ENCODE results near the gene TCF7L1.

TCF7L1 gene

GRCh38 chr2:85221067-85221691, 88.0 kb downstream of the TCF7L1 start:
- no peak for DNase-seq (ENCODE audit: low read depth in 3 of 3, low spot score in 1 of 3)

DNA sequence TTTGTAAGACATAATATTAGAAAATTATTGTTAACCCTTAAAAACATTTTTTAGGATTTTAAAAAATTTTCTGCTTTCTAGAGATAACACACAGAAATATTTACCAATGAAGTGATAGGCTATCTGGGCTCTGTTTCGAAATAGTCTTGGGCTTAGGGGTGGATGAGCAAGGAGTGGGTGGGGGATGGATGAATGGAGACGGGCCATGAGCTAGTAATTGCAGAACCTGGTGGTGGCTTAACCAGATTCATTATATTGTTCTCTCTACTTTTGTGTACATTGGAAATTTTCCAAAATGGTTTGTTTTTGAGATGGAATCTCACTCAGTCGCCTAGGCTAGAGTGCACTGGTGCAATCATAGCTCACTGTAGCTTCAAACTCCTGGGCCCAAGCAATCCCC, 89.6 kb downstream of the TCF7L1 start:
- no peak for DNase-seq (ENCODE audit: low read depth in 3 of 3, low spot score in 1 of 3)

GRCh38 chr2:85226783-85227182, 93.6 kb downstream of the TCF7L1 start:
- no peak for DNase-seq (ENCODE audit: low read depth in 3 of 3, low spot score in 1 of 3)

GRCh38 chr2:85230679-85231467, 97.7 kb downstream of the TCF7L1 start:
- no peak for DNase-seq (ENCODE audit: low read depth in 3 of 3, low spot score in 1 of 3)

DNA sequence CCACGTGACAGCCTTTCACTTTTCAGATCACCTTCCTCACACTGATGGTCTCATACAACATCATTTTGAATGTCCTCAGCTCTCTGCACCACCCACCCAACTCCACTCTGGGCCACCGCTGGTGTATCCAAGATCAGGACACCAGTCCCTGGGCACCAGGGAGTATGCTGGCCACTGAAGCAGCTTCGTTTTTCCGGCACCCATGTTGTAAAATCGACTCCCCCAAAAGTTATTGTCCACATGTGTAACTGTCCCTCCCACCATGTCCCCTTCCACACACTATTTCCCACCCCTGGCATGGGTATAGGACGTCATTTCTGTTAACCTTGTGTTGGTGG, 98.2 kb downstream of the TCF7L1 start:
- DNase-seq (ENCODE audit: low read depth in 3 of 3, low spot score in 1 of 3), result no peak

- no peak for DNase-seq (ENCODE audit: low read depth in 3 of 3, low spot score in 1 of 3)
These were observed 98.8 kb downstream of the TCF7L1 start for GRCh38 chr2:85231952-85232351.

GRCh38 chr2:85234868-85235267, 101.7 kb downstream of the TCF7L1 start:
- no peak for DNase-seq (ENCODE audit: low read depth in 3 of 3, low spot score in 1 of 3)

GRCh38 chr2:85235281-85235680, 102.1 kb downstream of the TCF7L1 start:
- no peak for DNase-seq (ENCODE audit: low read depth in 3 of 3, low spot score in 1 of 3)

DNA sequence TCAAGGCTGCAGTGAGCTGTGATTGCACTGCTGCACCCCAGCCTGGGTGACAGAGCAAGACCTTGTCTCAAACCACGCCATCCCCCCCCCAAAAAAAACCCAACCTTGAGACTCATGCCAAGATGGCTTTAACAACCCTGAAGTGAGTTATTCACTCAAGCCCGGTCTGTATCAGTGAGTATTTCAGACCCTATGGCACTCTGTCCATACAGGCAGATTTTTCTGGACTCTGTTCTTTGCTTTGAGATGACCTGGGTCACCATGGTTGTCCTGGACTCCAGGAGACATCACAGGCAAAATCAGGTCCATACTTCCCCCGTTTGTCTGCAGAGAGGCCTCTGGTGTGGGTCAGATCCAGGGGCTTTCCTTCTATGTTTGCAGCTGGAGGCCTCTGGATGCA, 102.9 kb downstream of the TCF7L1 start:
- no peak for DNase-seq (ENCODE audit: low read depth in 3 of 3, low spot score in 1 of 3)

DNA sequence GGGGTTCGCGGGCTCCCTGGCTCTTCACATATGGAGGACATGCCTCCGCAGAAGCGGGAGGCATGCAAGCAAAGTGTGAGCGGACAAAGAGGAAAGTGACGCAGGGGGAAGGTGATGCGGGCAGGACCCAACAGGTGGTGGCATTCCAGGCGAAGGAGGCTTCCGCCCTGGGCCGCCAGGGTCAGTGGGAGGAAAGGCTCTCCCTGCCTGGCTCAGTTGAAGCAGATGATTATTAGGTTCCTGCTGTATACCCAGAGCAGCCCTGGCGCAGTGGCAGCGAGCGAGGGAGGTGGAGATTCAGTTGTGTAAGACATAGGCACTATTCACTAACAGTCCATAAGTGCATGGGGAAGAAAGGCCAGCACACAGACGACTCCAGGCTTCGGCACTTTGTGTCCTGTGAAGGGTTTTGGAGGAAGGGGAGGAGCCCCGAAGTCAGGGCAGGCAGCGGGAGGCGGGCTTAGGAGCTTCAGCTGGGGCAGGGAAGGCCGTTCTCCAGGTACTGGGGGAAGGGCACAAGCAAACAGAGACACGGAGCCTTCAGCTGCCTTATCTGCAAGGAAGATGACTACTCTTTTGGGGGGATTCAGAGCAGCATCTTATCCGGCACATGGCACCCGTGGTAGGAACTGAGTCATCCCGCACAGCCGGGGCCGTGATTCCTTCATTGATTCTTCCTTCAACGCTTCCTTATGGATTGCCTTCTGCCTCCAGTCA, 104.8 kb downstream of the TCF7L1 start:
- no peak for DNase-seq (ENCODE audit: low read depth in 3 of 3, low spot score in 1 of 3)

- no peak for DNase-seq (ENCODE audit: low read depth in 3 of 3, low spot score in 1 of 3)
These were observed 105.4 kb downstream of the TCF7L1 start for GRCh38 chr2:85238607-85239006.

- no peak for DNase-seq (ENCODE audit: low read depth in 3 of 3, low spot score in 1 of 3)
These were observed 105.9 kb downstream of the TCF7L1 start for GRCh38 chr2:85239102-85239501.

GRCh38 chr2:85240055-85240454, 106.9 kb downstream of the TCF7L1 start:
- no peak for DNase-seq (ENCODE audit: low read depth in 3 of 3, low spot score in 1 of 3)

DNA sequence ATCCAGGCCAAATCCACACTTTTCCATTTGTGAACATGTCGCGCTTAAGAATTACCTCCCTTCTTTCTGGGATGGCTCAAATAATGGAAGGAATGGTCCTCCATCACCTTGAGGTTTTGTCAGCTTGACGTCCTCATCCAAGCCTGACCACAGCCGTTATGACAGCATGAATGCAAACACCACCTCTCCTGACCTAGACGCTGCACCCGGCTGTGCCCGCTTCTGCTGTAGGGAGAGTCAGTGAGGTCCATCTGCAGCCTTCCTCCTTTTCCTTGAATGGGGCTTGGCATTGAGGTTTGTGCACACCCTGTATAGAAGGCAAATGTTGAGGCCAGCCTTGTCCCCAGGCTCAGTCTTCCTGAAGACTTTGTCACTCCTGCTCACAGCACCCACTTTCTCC, 109.1 kb downstream of the TCF7L1 start:
- no peak for DNase-seq (ENCODE audit: low read depth in 3 of 3, low spot score in 1 of 3)

DNA sequence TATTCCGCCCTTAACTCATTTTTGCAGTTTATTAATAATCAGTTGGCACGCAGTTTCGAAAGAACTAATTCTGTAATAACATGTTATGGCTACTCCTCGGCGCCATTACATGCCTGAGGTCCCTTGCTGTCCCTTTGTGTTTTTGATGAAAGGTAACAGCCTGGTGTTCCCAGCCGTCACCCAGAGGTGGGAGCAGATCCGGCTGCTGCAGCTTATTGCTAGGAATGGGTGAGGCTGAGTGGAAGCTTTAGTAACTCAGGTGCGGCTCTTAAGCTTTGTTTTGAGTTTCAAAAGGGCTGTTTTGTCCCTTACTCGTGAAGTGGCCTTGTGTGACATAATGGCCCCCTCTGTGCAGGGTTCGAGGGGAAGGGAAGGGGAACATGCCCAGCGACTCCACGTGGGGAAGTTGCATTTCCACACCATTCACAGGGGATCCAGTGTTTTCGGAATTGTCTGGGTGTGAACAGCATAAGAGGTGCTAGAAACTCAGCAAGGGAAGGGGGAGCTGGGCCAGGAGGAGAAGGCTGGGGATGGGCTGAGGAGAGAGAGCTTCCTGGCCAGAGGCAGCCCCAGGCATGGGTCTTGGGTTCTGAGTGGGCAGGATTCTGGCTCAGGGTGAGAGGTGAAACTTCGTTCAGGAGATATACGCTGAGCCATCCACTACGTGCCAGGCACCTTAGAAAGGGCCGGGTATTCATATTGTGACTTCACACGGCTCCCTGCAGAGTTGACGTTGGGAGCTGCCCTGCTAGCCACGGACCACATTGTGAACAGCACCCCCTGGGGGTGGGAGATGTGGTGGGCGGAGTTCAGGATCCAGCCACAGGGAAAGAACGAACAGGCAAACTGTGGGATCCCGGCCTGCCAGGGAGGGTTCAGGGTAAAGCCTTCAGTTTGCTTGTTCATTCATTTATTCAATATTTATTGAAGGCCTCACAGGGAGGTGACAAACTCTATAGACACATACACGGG, 110.2 kb downstream of the TCF7L1 start:
- DNase-seq (ENCODE audit: low read depth in 3 of 3, low spot score in 1 of 3), result no peak

DNA sequence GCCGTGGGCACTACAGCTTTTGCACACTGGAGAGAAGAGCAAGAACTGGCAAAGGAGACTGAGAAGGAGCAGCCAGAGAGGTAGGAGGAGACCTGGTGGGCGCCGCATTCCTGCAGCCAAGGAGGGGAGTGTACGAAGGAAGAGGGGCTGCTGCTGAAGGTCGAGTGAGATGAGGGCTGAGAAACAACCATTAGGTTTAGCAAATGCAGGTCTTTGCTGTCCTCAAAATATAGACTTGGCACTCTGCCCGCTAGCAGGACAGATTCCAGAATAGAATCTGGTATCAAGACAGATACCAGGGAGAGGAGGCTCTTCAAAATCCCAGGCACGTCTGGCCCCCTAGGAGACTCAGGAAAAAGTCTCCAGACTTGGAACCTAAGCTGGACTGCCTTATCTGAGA, 111.6 kb downstream of the TCF7L1 start:
- DNase-seq (ENCODE audit: low read depth in 3 of 3, low spot score in 1 of 3), result no peak

DNA sequence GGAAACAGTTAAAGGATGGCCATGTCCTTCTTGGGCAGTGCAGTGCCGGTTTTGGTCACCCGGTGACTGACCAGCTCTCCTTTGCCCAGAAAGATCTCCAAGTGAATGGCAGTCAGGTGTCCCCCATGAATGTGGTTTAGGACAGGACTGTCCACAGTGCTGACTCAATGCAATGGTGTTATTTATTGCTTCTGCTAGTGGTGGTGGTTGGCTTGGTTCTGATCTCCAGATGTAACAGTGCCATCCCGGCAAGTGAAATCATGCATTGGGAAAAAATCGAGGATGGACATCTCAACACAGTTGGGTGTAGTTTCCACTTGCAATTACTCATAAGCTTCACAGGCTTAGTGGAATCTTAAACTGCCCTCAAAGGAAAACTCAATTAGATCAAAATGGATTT, 112.7 kb downstream of the TCF7L1 start:
- no peak for DNase-seq (ENCODE audit: low read depth in 3 of 3, low spot score in 1 of 3)

DNA sequence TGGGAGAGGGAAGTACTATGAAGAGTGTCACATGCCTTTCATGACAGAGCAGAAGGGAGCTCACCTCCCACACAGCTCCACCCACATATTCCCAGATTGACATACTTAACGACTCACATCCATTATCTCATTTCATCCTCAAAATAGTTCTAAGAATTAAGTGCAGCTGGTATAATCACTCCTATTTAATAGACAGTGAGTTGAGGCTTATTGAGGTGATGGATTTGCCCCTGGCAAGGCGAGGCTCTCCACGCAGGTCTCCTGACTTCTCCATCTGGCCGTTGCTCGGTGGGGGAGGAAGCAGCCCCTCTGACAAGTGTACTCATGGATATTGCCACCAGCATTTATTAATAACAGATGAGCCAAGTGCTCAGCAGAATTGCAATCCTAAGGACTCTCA, 113.2 kb downstream of the TCF7L1 start:
- DNase-seq (ENCODE audit: low read depth in 3 of 3, low spot score in 1 of 3), result no peak

DNA sequence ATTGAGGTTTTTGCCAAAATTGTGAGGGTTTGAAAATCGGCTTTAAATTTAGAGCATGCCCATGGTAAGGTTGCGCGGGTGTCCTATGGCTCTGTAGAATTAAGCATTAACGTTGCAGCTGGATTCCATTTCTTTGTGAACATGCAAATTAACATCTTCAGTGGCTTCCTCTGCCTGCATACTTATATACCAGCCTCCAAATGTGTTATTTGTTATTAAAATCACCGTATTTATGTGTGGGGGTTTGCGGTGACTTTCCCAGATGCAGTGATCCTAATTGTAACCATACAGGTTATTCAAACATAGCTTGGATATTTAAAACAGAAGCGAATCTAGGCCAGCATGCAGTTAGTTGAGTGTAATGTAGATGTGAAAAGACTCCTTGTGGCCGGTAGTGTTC, 114.4 kb downstream of the TCF7L1 start:
- DNase-seq (ENCODE audit: low read depth in 3 of 3, low spot score in 1 of 3), result no peak

DNA sequence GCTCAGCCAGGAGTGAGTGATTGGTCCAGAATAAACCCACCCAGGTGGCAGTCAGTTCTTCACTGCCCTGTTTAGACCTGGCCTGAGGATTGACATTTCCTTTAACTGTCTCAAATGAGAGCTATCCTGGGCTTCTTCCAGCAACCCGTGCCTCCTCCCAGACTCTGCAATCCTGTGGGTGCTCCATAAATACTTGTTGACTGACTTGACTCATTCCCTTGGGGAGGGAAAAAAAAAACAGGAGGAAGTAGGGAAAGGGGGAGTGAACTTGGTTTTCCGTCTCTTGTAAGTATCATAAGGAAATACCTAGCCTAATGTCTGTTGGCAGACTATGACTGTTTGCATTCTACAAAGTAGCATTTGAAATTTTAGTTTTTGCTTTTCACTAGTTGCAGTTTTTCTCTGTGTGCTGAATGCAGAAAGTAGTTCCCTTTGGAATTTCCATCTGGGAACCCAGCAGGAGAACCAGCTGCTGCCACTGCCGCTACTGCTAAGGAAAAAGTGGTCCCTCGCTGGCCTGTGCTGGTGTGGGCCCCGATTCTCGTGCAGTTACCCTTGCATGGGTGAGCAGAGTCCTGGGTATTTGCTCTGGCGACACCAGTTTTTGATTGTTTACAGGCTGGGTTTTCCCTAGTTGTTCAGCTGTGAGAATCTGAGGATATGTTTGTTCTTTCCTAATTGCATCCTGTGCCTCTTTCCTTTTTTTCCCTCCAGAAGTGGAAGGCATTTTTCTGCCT, 115.7 kb downstream of the TCF7L1 start:
- DNase-seq (ENCODE audit: low read depth in 3 of 3, low spot score in 1 of 3), result no peak

- no peak for DNase-seq (ENCODE audit: low read depth in 3 of 3, low spot score in 1 of 3)
These were observed 116.9 kb downstream of the TCF7L1 start for GRCh38 chr2:85250045-85250444.
